CD4-positive, alpha-beta memory T cell (primary cell): Measurements from ENCODE around the gene UTP25. TPM values are rescaled to one million over a fixed set of nuclear protein-coding genes. Genes with fewer than 3 reads are reported as not detected.

Experiments
- CTCF ChIA-PET: fragments of 350-600 bp; sonication (Branson Sonifier 250); formaldehyde crosslinking; loops from one replicate; lab custom pipeline; 2021; ENCODE audit warnings: inconsistent platforms; ENCODE audit not compliant: partially characterized antibody; lab: Charles Lee
- POLR2A ChIA-PET: fragments of 350-600 bp; sonication (Branson Sonifier 250); formaldehyde crosslinking; loops from one replicate; lab custom pipeline; 2021; ENCODE audit not compliant: partially characterized antibody; lab: Charles Lee
- DNase-seq, 5 donors: peaks; one replicate each; pipeline versions ENCODE4 v3.0.0 to v3.0.0-alpha.2; 2020 to 2022; ENCODE audit warnings: mixed read lengths in 1 of 5
- H3K27ac ChIP-seq: one replicate; pipeline ENCODE4 v1.7.0; 2013; ENCODE audit warnings: low read depth, low read length
- H3K27me3 ChIP-seq: 2 replicates; pipeline ENCODE4 v1.7.0; 2013; ENCODE audit warnings: mild to moderate bottlenecking, low read length, moderate library complexity; ENCODE audit not compliant: insufficient read depth
- H3K36me3 ChIP-seq: 2 replicates; pipeline ENCODE4 v1.7.0; 2013; ENCODE audit warnings: mild to moderate bottlenecking, low read length, moderate library complexity; ENCODE audit not compliant: insufficient read depth
- H3K4me1 ChIP-seq: 2 replicates; pipeline ENCODE4 v1.7.0; 2013; ENCODE audit warnings: mild to moderate bottlenecking, low read length, moderate library complexity; ENCODE audit not compliant: insufficient read depth
- H3K4me3 ChIP-seq, 2 donors: one replicate each; pipeline ENCODE4 v1.7.0; 2013; ENCODE audit warnings: low read length in 2 of 2, mild to moderate bottlenecking in 1 of 2
- H3K9me3 ChIP-seq, 2 donors: one replicate each; pipeline ENCODE4 v1.7.0; 2013; ENCODE audit warnings: low read length in 2 of 2, control low read depth in 1 of 2; ENCODE audit not compliant: control insufficient read depth in 1 of 2
- H3K27ac Mint-ChIP-seq, 7 donors: one replicate each; pipeline ENCODE4 v1.8.0; 2020 to 2021; ENCODE audit warnings: mixed read lengths in 7 of 7, mild to moderate bottlenecking in 6 of 7, inconsistent platforms in 3 of 7, moderate library complexity in 3 of 7
- H3K27me3 Mint-ChIP-seq, 2 donors: one replicate each; pipeline ENCODE4 v1.8.0; 2020 to 2021; ENCODE audit warnings: mixed read lengths in 2 of 2
- H3K36me3 Mint-ChIP-seq, 2 donors: one replicate each; pipeline ENCODE4 v1.8.0; 2020 to 2021; ENCODE audit warnings: mixed read lengths in 2 of 2, inconsistent platforms in 1 of 2, mild to moderate bottlenecking in 1 of 2
- H3K4me1 Mint-ChIP-seq, 4 donors: one replicate each; pipeline ENCODE4 v1.8.0; 2020 to 2021; ENCODE audit warnings: mixed read lengths in 4 of 4, mild to moderate bottlenecking in 1 of 4
- H3K4me3 Mint-ChIP-seq, 8 donors: one replicate each; pipeline ENCODE4 v1.8.0; 2020 to 2021; ENCODE audit warnings: mixed read lengths in 8 of 8, mild to moderate bottlenecking in 7 of 8, moderate library complexity in 6 of 8, inconsistent platforms in 3 of 8
- H3K9me3 Mint-ChIP-seq, 8 donors: one replicate each; pipeline ENCODE4 v1.8.0; 2020 to 2021; ENCODE audit warnings: mixed read lengths in 8 of 8, mild to moderate bottlenecking in 5 of 8, inconsistent platforms in 3 of 8, moderate library complexity in 1 of 8
- intact Hi-C: fragments of 100-400 bp; cut with micrococcal nuclease; formaldehyde crosslinking; loops from one replicate; pipeline ENCODE4 v1.15.1; 2023
- polyA plus RNA-seq, 2 donors: library from polyadenylated mRNA; unstranded; fragments of 300-500 nt; fragmentation: Illumina TruSeq; gene quantifications; one replicate each; pipeline ENCODE4 v1.2.3, GENCODE V29; 2021
- total RNA-seq, 2 experiments: library from RNA; stranded (reverse); gene quantifications; one replicate each; pipeline ENCODE4 v1.2.3, GENCODE V29; 2021

Gene UTP25
- total and polyA plus RNA-seq, 4 experiments from 2014 or later, result 3.7 to 13.6 (median 9.4) TPM

GRCh38 chr1:209785592-209785991, 42.2 kb upstream of the UTP25 start:
- Mint-ChIP-seq H3K36me3 (peaks cover 9 to 25% of the 10 kb centered on the region in 2 donors), H3K4me1 (peaks cover 15 to 31% (median 30%) of the 10 kb centered on the region in 4 donors), H3K9me3 (peaks cover 0 to 4% (median 0%) of the 10 kb centered on the region in 8 donors), H3K27me3 (peaks cover 0 to 3% of the 10 kb centered on the region in 2 donors), H3K4me3 (no peak overlapping the region), H3K27ac (peak overlapping the region; percentile 95 to 100 (median 99))
- Histone ChIP-seq H3K27me3 (no peaks in the 10 kb centered on the region), H3K27ac (peak overlapping the region; percentile 67), H3K4me3 (no peak overlapping the region), H3K4me1 (peaks cover 21% of the 10 kb centered on the region), H3K36me3 (peaks cover 16% of the 10 kb centered on the region), H3K9me3 (no peaks in the 10 kb centered on the region)
- ChIA-PET POLR2A (interaction anchor here (1.5 to 31.0 kb wide), 3 partner anchors 20 to 37 kb away, joined by 3 to 1778 read pairs (median 16); partner anchors contain the start of genes IRF6 and TRAF3IP3), CTCF (interaction anchor here (1.4 to 6.9 kb wide), 5 partner anchors 13 to 40 kb away, joined by 4 to 65 read pairs (median 13); partner anchors contain the start of genes TRAF3IP3 and UTP25)
- no peak for DNase-seq
- intact Hi-C loops, result no loop called here

GRCh38 chr1:209786146-209786545, 41.6 kb upstream of the UTP25 start:
- Mint-ChIP-seq H3K27ac (peak overlapping the region in 2 of 7 donors; percentile 36 to 97), H3K9me3 (peaks cover 0 to 4% (median 0%) of the 10 kb centered on the region in 8 donors), H3K36me3 (peaks cover 13 to 25% of the 10 kb centered on the region in 2 donors), H3K4me3 (no peak overlapping the region), H3K4me1 (peaks cover 15 to 31% (median 30%) of the 10 kb centered on the region in 4 donors), H3K27me3 (peaks cover 0 to 3% of the 10 kb centered on the region in 2 donors)
- H3K27me3 ChIP-seq, result no peaks in the 10 kb centered on the region
- intact Hi-C loops, result no loop called here
- no peak for DNase-seq
- CTCF ChIA-PET, result interaction anchor here (1.4 to 6.9 kb wide), 5 partner anchors 13 to 39 kb away, joined by 4 to 65 read pairs (median 13); partner anchors contain the start of genes IRF6 and UTP25
- no peaks in the 10 kb centered on the region for H3K9me3 ChIP-seq
- POLR2A ChIA-PET, result interaction anchor here (1.5 to 31.0 kb wide), 2 partner anchors 19 to 27 kb away, joined by 3 to 1778 read pairs; partner anchors contain the start of genes IRF6 and TRAF3IP3
- peaks cover 15% of the 10 kb centered on the region for H3K36me3 ChIP-seq
- H3K4me1 ChIP-seq, result peaks cover 21% of the 10 kb centered on the region
- H3K4me3 ChIP-seq, result no peak overlapping the region
- no peak overlapping the region for H3K27ac ChIP-seq

- no peaks in the 10 kb centered on the region for H3K27me3 ChIP-seq
- Mint-ChIP-seq H3K27ac (peak overlapping the region in 2 of 7 donors; percentile 35 to 57), H3K9me3 (peaks cover 0 to 4% (median 0%) of the 10 kb centered on the region in 8 donors), H3K4me3 (no peak overlapping the region), H3K4me1 (peaks cover 15 to 27% (median 26%) of the 10 kb centered on the region in 4 donors), H3K36me3 (peaks cover 6 to 12% of the 10 kb centered on the region in 2 donors), H3K27me3 (peaks cover 0 to 5% of the 10 kb centered on the region in 2 donors)
- peaks cover 21% of the 10 kb centered on the region for H3K4me1 ChIP-seq
- no peak for DNase-seq
- no peak overlapping the region for H3K27ac ChIP-seq
- H3K4me3 ChIP-seq, result no peak overlapping the region
- intact Hi-C loops, result no loop called here
- no peaks in the 10 kb centered on the region for H3K9me3 ChIP-seq
- ChIA-PET CTCF (interaction anchor here (0.8 to 6.9 kb wide), 8 partner anchors 10 to 39 kb away, joined by 3 to 65 read pairs (median 3); partner anchors contain the start of genes IRF6 and UTP25), POLR2A (interaction anchor here (1.2 to 31.0 kb wide), 2 partner anchors 18 to 29 kb away, joined by 3 to 1778 read pairs; partner anchors contain the start of genes IRF6 and TRAF3IP3)
- peaks cover 5% of the 10 kb centered on the region for H3K36me3 ChIP-seq
These were observed 40.2 kb upstream of the UTP25 start for GRCh38 chr1:209787551-209787950.

- no peak overlapping the region for H3K27ac Mint-ChIP-seq
- H3K36me3 ChIP-seq, result no peaks in the 10 kb centered on the region
- CTCF ChIA-PET, result interaction anchor here (6.9 kb wide), 1 partner anchor 36 kb away, joined by 65 read pairs; the partner anchor contains the start of gene UTP25
- H3K27ac ChIP-seq, result no peak overlapping the region
- H3K4me3 Mint-ChIP-seq, result no peak overlapping the region
- no peak for DNase-seq
- H3K27me3 ChIP-seq, result no peaks in the 10 kb centered on the region
- H3K4me1 ChIP-seq, result peaks cover 9% of the 10 kb centered on the region
- peaks cover 7 to 13% (median 11%) of the 10 kb centered on the region in 4 donors for H3K4me1 Mint-ChIP-seq
- peaks cover 5% of the 10 kb centered on the region in 2 donors for H3K36me3 Mint-ChIP-seq
- intact Hi-C loops, result no loop called here
- H3K9me3 ChIP-seq, result no peaks in the 10 kb centered on the region
- H3K4me3 ChIP-seq, result no peak overlapping the region
- POLR2A ChIA-PET, result interaction anchor here (31.0 kb wide), 1 partner anchor 30 kb away, joined by 1778 read pairs; the partner anchor contains the start of gene TRAF3IP3
- peaks cover 4 to 11% of the 10 kb centered on the region in 2 donors for H3K27me3 Mint-ChIP-seq
- peaks cover 0 to 7% (median 0%) of the 10 kb centered on the region in 8 donors for H3K9me3 Mint-ChIP-seq
These were observed 38.5 kb upstream of the UTP25 start for GRCh38 chr1:209789245-209789644.

GRCh38 chr1:209790286-209791193, 37.2 kb upstream of the UTP25 start:
- Mint-ChIP-seq H3K4me3 (no peak overlapping the region), H3K9me3 (peaks cover 0 to 4% (median 0%) of the 10 kb centered on the region in 8 donors), H3K4me1 (no peaks in the 10 kb centered on the region), H3K27me3 (peaks cover 1 to 18% of the 10 kb centered on the region in 2 donors), H3K27ac (no peak overlapping the region), H3K36me3 (peaks cover 2 to 11% of the 10 kb centered on the region in 2 donors)
- H3K36me3 ChIP-seq, result no peaks in the 10 kb centered on the region
- no peak for DNase-seq
- no peaks in the 10 kb centered on the region for H3K9me3 ChIP-seq
- ChIA-PET POLR2A (interaction anchor here (1.0 to 1.2 kb wide), 2 partner anchors 14 to 22 kb away, joined by 3 read pairs; no protein-coding TSS in a partner anchor), CTCF (interaction anchor here (0.8 to 1.1 kb wide), 4 partner anchors 22 to 37 kb away, joined by 3 to 5 read pairs (median 4); partner anchors contain the start of gene UTP25)
- no peak overlapping the region for H3K4me3 ChIP-seq
- intact Hi-C loops, result no loop called here
- no peak overlapping the region for H3K27ac ChIP-seq
- no peaks in the 10 kb centered on the region for H3K27me3 ChIP-seq
- H3K4me1 ChIP-seq, result no peaks in the 10 kb centered on the region

- H3K27me3 Mint-ChIP-seq, result peaks cover 1 to 18% of the 10 kb centered on the region in 2 donors
- POLR2A ChIA-PET, result interaction anchor here (1.0 to 1.5 kb wide), 3 partner anchors 11 to 23 kb away, joined by 3 to 4 read pairs (median 3); no protein-coding TSS in a partner anchor
These were observed 35.9 kb upstream of the UTP25 start for GRCh38 chr1:209791920-209792319.

More at GRCh38 chr1:209791920-209792319, 35.9 kb upstream of the UTP25 start:
- H3K4me1 ChIP-seq, result no peaks in the 10 kb centered on the region
- H3K4me3 ChIP-seq, result no peak overlapping the region
- H3K9me3 Mint-ChIP-seq, result peaks cover 0 to 4% (median 0%) of the 10 kb centered on the region in 8 donors
- H3K36me3 Mint-ChIP-seq, result peaks cover 2 to 11% of the 10 kb centered on the region in 2 donors
- no peak for DNase-seq
- no peak overlapping the region for H3K4me3 Mint-ChIP-seq
- H3K36me3 ChIP-seq, result no peaks in the 10 kb centered on the region
- intact Hi-C loops, result no loop called here
- H3K27me3 ChIP-seq, result no peaks in the 10 kb centered on the region
- no peak overlapping the region for H3K27ac ChIP-seq
- H3K9me3 ChIP-seq, result no peaks in the 10 kb centered on the region
- no peaks in the 10 kb centered on the region for H3K4me1 Mint-ChIP-seq
- CTCF ChIA-PET, result interaction anchor here (0.8 to 1.9 kb wide), 4 partner anchors 31 to 36 kb away, joined by 4 to 7 read pairs (median 5); partner anchors contain the start of gene UTP25
- no peak overlapping the region for H3K27ac Mint-ChIP-seq
